Middle frontal gyrus (tissue), 1 donor: ENCODE results near the gene NXPH3.

Experiments
- DNase-seq: peaks from one replicate; pipeline ENCODE4 v3.0.0-alpha.2; 2015; ENCODE audit warnings: low spot score; ENCODE audit errors: extremely low spot score

Gene NXPH3

GRCh38 chr17:49576088-49576916 is 631 bp downstream of the NXPH3 start:
- DNase-seq: no peak

GRCh38 chr17:49576917-49577649 is 1.4 kb downstream of the NXPH3 start:
- no peak for DNase-seq

- no peak for DNase-seq
Observed at GRCh38 chr17:49577650-49577934, 1.9 kb downstream of the NXPH3 start.

GRCh38 chr17:49577963-49578362 is 2.3 kb downstream of the NXPH3 start:
- no peak for DNase-seq

- no peak for DNase-seq
Observed at GRCh38 chr17:49578414-49578813, 2.7 kb downstream of the NXPH3 start.

GRCh38 chr17:49578952-49579500 is 3.4 kb downstream of the NXPH3 start:
- no peak for DNase-seq

GRCh38 chr17:49579522-49579921 is 3.9 kb downstream of the NXPH3 start:
- no peak for DNase-seq

GRCh38 chr17:49580055-49580721 is 4.5 kb downstream of the NXPH3 start:
- DNase-seq: no peak

GRCh38 chr17:49580981-49581647 is 5.4 kb downstream of the NXPH3 start:
- DNase-seq: no peak

- DNase-seq: no peak
Observed at GRCh38 chr17:49581648-49581998, 6.0 kb downstream of the NXPH3 start.

- no peak for DNase-seq
Observed at GRCh38 chr17:49582055-49582722, 6.5 kb downstream of the NXPH3 start.

GRCh38 chr17:49582789-49583188 is 7.1 kb downstream of the NXPH3 start:
- DNase-seq: no peak

GRCh38 chr17:49583226-49583625 is 7.6 kb downstream of the NXPH3 start:
- no peak for DNase-seq

GRCh38 chr17:49583889-49584288 is 8.2 kb downstream of the NXPH3 start:
- DNase-seq: no peak

GRCh38 chr17:49585422-49586027 is 9.9 kb downstream of the NXPH3 start:
- no peak for DNase-seq

- DNase-seq: no peak
Observed at GRCh38 chr17:49587366-49588073, 11.8 kb downstream of the NXPH3 start.

GRCh38 chr17:49588312-49588711 is 12.6 kb downstream of the NXPH3 start:
- DNase-seq: no peak

- no peak for DNase-seq
Observed at GRCh38 chr17:49588726-49589576, 13.3 kb downstream of the NXPH3 start.

GRCh38 chr17:49589577-49589927 is 13.9 kb downstream of the NXPH3 start:
- DNase-seq: no peak
